K562 (cell line): Measurements from ENCODE around the gene ZNF391. TPM values are rescaled to one million over a fixed set of nuclear protein-coding genes. Genes with fewer than 3 reads are reported as not detected.

Experiments used
- CBFA2T2 ChIP-seq: fragments of 450-650 bp; conservative IDR thresholded peaks from 2 replicates; pipeline ENCODE4 v1.6.1; 2017; ENCODE audit warnings: mild to moderate bottlenecking
- CGGBP1 ChIP-seq: fragments of 250-450 bp; sonication (Bioruptor Pico); IDR thresholded peaks from 2 replicates; pipeline ENCODE4 v1.9.0; 2021; ENCODE audit warnings: mild to moderate bottlenecking
- ELK1 ChIP-seq: sonication (generic); formaldehyde crosslinking; IDR thresholded peaks from 2 replicates; pipeline ENCODE4 v1.8.1; 2022; ENCODE audit warnings: missing genetic modification reagents
- ERF ChIP-seq: fragments of 450-650 bp; formaldehyde crosslinking; IDR thresholded peaks from 2 replicates; pipeline ENCODE4 v1.4.0; 2020; ENCODE audit warnings: mild to moderate bottlenecking, mixed read lengths
- ETV6 ChIP-seq, 3 experiments: fragments of 150-350 bp in 1 of 3; sonication (generic) in 1 of 3; formaldehyde crosslinking in 1 of 3; IDR thresholded peaks; 2 replicates each; pipeline versions ENCODE4 v1.6.1 to v1.8.0; 2014 to 2022; ENCODE audit warnings: borderline replicate concordance in 2 of 3, low read depth in 2 of 3, antibody characterized with exemption in 1 of 3, low read length in 1 of 3, mild to moderate bottlenecking in 1 of 3, missing genetic modification reagents in 1 of 3
- GATA2 ChIP-seq: sonication (generic); formaldehyde crosslinking; IDR thresholded peaks from 2 replicates; pipeline ENCODE4 v1.4.0; 2020; ENCODE audit warnings: mild to moderate bottlenecking, missing genetic modification reagents
- HEY1 ChIP-seq: fragments of 250-450 bp; sonication (Bioruptor Pico); IDR thresholded peaks from 2 replicates; pipeline ENCODE4 v1.5.0; 2020; ENCODE audit warnings: mild to moderate bottlenecking, moderate library complexity, borderline replicate concordance
- MIER1 ChIP-seq: fragments of 450-650 bp; IDR thresholded peaks from 2 replicates; pipeline ENCODE4 v1.6.1; 2016; ENCODE audit warnings: antibody characterized with exemption, mild to moderate bottlenecking, low read depth
- SIN3A ChIP-seq, 2 experiments: fragments of 150-350 bp in 1 of 2; IDR thresholded peaks; 2 replicates each; pipeline ENCODE4 v1.6.1; 2011 to 2016; ENCODE audit warnings: borderline replicate concordance in 2 of 2, low read depth in 2 of 2, low read length in 2 of 2, mild to moderate bottlenecking in 2 of 2, moderate library complexity in 2 of 2; ENCODE audit not compliant: control insufficient read depth in 1 of 2
- SOX6 ChIP-seq: fragments of 450-650 bp; IDR thresholded peaks from 2 replicates; pipeline ENCODE4 v1.6.1; 2014; ENCODE audit warnings: mild to moderate bottlenecking
- TEAD1 ChIP-seq, 2 experiments: fragments of 450-650 bp in 1 of 2; sonication (generic) in 1 of 2; formaldehyde crosslinking; IDR thresholded peaks; 2 replicates each; pipeline versions ENCODE4 v1.4.0 to v1.8.0; 2020 to 2022; ENCODE audit warnings: mild to moderate bottlenecking in 2 of 2, missing genetic modification reagents in 1 of 2
- TGIF2 ChIP-seq: sonication (generic); formaldehyde crosslinking; IDR thresholded peaks from 2 replicates; pipeline ENCODE4 v1.8.1; 2022; ENCODE audit warnings: mild to moderate bottlenecking, missing genetic modification reagents, moderate library complexity
- ZBTB34 ChIP-seq: fragments of 250-450 bp; sonication (Bioruptor Pico); IDR thresholded peaks from 2 replicates; pipeline ENCODE4 v1.8.0; 2021; ENCODE audit warnings: mild to moderate bottlenecking, moderate library complexity
- ZNF121 ChIP-seq: sonication (generic); formaldehyde crosslinking; conservative IDR thresholded peaks from 2 replicates; pipeline ENCODE4 v1.8.0; 2022; ENCODE audit warnings: missing genetic modification reagents
- polyA plus RNA-seq, 8 experiments: library from polyadenylated mRNA; depleted of rRNA in 4 of 8; stranded (reverse) in 5 of 8; unstranded in 3 of 8; fragments of >200 nt; fragmentation: Nextera tagmentation in 2 of 8; fragmentation: Illumina TruSeq in 1 of 8; extraction: Ambion mirVana in 2 of 8; extraction: Trizol in 1 of 8; gene quantifications; 2 replicates each; pipeline versions ENCODE4 v1.2.1 to v1.2.3, GENCODE V29; 2011 to 2014; ENCODE audit warnings: inconsistent platforms in 1 of 8, missing spikeins in 1 of 8
- total RNA-seq, 7 experiments: library from RNA; depleted of rRNA in 6 of 7; stranded (reverse); fragments of >200 nt in 6 of 7; fragmentation: Illumina TruSeq in 2 of 7; extraction: Trizol in 2 of 7; gene quantifications; 2 replicates each; pipeline versions ENCODE4 v1.2.1 to v1.2.3, GENCODE V29; 2011 to 2021; ENCODE audit warnings: low replicate concordance in 1 of 7
- TF ChIP-seq, protein P1 (sequence below): sonication (generic); formaldehyde crosslinking; IDR thresholded peaks from 2 replicates; pipeline ENCODE4 v1.8.0; 2022; ENCODE audit warnings: missing genetic modification reagents, mild to moderate bottlenecking, moderate library complexity, borderline replicate concordance
- TF ChIP-seq, protein P2 (sequence below), 3 experiments: fragments of 200-800 bp in 1 of 3; sonication (Bioruptor generic) in 1 of 3; sonication (generic) in 1 of 3; formaldehyde crosslinking in 1 of 3; IDR thresholded peaks; 2 replicates each; pipeline versions ENCODE4 v1.6.1 to v1.8.0; 2016 to 2022; ENCODE audit warnings: mild to moderate bottlenecking in 2 of 3, missing compliant biosample characterization in 2 of 3, missing genetic modification characterization in 2 of 3, missing genetic modification reagents in 1 of 3
- TF ChIP-seq, protein P3 (sequence below): IDR thresholded peaks from 2 replicates; pipeline ENCODE4 v1.6.1; 2014; ENCODE audit warnings: antibody characterized with exemption

The ZNF391 gene
- total and polyA plus RNA-seq, 9 of the 15 experiments (the other 6 are each of a cell fraction or from before 2014, with no cell fraction given): 2.3 to 10.1 (median 5.8) TPM

DNA sequence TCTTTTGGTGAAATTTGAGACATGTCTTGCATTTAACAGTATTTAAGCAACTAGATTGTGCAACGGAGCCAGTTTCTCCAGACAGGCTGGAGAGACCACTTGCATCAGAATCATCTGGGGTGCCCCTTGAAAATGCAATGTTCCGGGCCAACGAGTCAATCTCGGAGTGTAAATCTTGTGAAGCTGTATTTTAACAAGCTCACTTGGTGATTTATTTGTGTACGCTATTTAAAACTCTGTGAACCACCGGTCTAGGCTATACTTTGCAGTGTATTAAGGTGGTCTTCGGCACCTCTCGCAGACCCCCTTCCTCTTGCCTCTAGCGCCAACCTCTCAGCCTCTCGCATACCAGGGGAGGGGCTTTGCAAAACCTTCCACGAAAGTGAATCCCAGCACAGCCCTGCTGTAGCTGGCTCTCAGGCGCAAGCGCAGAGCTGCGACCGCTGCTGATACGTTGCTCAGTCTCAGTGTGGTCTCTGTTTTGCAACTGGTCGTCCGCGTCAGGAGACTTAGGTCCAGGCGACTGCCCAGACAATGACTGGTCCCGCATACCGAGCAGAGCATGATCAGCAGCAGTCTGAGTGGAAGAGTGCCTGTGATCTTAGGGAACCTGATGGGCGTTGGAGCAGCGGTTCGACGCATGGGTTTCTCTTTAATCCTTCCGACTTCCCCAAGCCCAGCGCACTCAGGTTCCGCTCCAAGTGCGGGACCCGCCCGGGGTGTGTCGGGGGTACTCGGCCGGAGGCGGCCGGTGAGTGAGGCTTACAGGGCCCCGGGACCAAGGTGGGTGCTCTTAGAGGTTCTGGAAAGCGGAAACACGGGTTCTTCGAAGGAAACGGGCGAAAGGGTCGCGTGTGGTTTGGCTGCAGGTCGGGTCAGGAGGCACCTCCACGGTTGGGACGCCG, at the start of gene ZNF391 (continued):
- TF ChIP-seq ZNF121 (CRISPR knock-in tag): no peak
- peak; percentile 81 for TF ChIP-seq SOX6
- TF ChIP-seq HEY1 (CRISPR knock-in tag): no peak
- no peak for TF ChIP-seq ZBTB34 (CRISPR knock-in tag)
- peak; percentile 89 for TF ChIP-seq ERF (CRISPR knock-in tag)
- TF ChIP-seq, protein P1, sequence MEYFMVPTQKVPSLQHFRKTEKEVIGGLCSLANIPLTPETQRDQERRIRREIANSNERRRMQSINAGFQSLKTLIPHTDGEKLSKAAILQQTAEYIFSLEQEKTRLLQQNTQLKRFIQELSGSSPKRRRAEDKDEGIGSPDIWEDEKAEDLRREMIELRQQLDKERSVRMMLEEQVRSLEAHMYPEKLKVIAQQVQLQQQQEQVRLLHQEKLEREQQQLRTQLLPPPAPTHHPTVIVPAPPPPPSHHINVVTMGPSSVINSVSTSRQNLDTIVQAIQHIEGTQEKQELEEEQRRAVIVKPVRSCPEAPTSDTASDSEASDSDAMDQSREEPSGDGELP: peak; percentile 83
- TF ChIP-seq SIN3A (IDR thresholded peaks at IDR 0.05; ENCODE audit: borderline replicate concordance in 2 of 2, control insufficient read depth in 1 of 2, low read depth in 2 of 2, low read length in 2 of 2): 0 out of 4 replicates have a peak, but pooled peaks of 1 of the 2 experiments have one; percentile 34
- no peak for TF ChIP-seq CBFA2T2
- no peak for TF ChIP-seq MIER1
- TF ChIP-seq, protein P2, sequence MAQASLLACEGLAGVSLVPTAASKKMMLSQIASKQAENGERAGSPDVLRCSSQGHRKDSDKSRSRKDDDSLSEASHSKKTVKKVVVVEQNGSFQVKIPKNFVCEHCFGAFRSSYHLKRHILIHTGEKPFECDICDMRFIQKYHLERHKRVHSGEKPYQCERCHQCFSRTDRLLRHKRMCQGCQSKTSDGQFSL (CRISPR knock-in tag; IDR thresholded peaks at IDR 0.05): 0 out of 2 replicates have a peak, but pooled peaks have one; percentile 34
- TF ChIP-seq, protein P2 (tag; IDR thresholded peaks at IDR 0.05): no peak
- TF ChIP-seq ETV6 (IDR thresholded peaks at IDR 0.05; ENCODE audit: borderline replicate concordance in 1 of 2, low read depth in 2 of 2, low read length in 1 of 2): no peak
- no peak; the same call in 1 of the 2 replicates for TF ChIP-seq ETV6 (CRISPR knock-in tag; IDR thresholded peaks at IDR 0.05; ENCODE audit: borderline replicate concordance)
- peak; percentile 75 to 96 for TF ChIP-seq TEAD1 (CRISPR knock-in tag; IDR thresholded peaks at IDR 0.05)
- TF ChIP-seq, protein P3, sequence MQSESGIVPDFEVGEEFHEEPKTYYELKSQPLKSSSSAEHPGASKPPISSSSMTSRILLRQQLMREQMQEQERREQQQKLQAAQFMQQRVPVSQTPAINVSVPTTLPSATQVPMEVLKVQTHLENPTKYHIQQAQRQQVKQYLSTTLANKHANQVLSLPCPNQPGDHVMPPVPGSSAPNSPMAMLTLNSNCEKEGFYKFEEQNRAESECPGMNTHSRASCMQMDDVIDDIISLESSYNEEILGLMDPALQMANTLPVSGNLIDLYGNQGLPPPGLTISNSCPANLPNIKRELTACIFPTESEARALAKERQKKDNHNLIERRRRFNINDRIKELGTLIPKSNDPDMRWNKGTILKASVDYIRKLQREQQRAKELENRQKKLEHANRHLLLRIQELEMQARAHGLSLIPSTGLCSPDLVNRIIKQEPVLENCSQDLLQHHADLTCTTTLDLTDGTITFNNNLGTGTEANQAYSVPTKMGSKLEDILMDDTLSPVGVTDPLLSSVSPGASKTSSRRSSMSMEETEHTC: peak; percentile 53; the same call in 1 of the 2 replicates
- no peak for TF ChIP-seq TGIF2
- TF ChIP-seq ELK1 (CRISPR knock-in tag): no peak
- TF ChIP-seq CGGBP1 (CRISPR knock-in tag): peak; percentile 82
- TF ChIP-seq GATA2 (CRISPR knock-in tag): peak; percentile 10; the same call in 1 of the 2 replicates
